T-helper 2 cell (primary cell): ENCODE data around the gene CISH.

Experiments used
- DNase-seq, 5 experiments: peaks; one replicate each; pipeline versions ENCODE4 v3.0.0 to v3.0.0-alpha.2; 2012 to 2022
- total RNA-seq, 2 donors: gene quantifications; one replicate each; lab custom pipeline; 2026; lab: John Stamatoyannopoulos, UW

The CISH gene, protein sequence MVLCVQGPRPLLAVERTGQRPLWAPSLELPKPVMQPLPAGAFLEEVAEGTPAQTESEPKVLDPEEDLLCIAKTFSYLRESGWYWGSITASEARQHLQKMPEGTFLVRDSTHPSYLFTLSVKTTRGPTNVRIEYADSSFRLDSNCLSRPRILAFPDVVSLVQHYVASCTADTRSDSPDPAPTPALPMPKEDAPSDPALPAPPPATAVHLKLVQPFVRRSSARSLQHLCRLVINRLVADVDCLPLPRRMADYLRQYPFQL
- total RNA-seq = 17.5 to 43.0 reads per million in 2 donors

GRCh38 chr3:50611464-50612233 is at the start of gene CISH:
Gene CISH, minus strand, starts transcription at chr3:50611774. Its CDS starts 124 bp downstream, at chr3:50611650.
- peak; percentile 86 to 99 (median 89) for DNase-seq

DNA sequence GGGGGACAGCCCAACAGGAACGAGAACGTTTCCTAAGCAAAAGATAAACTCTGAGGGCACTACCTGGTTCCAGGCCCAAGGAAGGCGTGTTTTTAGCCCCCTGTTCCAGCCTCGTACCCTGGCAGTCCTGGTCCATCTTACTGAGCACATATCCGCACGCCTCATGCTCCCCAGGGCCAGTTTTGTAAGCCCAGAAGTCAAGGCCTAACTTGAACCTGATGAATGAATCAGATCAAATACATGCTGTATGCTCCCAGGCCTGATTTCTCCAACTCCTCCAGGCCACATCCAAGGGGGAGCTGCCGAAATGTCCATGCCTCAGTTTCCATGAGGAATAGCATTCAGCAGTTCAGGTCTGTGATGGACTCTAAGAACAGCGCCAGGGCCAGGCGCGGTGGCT is 48.8 kb upstream of the CISH start:
- no peak for DNase-seq

GRCh38 chr3:50658831-50659230 is 47.3 kb upstream of the CISH start:
- no peak for DNase-seq

GRCh38 chr3:50658416-50658815 is 46.8 kb upstream of the CISH start:
- DNase-seq = no peak

DNA sequence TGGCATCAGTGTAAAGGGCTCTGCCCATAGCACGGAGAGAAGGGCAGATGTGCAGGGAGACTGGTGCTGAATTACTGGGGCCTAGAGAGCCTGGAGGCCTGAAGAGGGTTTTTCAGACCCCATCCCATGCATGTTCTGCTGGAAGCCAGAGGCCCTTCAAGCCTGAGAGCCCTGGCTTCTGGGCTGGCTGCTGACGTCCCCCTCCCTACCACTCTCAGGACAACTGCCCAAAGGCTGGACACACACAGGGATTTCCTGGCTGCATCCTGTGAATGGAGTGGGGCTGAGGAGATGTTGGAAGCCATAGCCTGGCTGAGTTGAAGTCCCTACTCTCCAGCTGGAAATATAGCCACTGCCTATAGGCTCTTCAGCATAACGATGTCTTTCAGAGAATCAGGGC is 46.2 kb upstream of the CISH start:
- no peak for DNase-seq

DNA sequence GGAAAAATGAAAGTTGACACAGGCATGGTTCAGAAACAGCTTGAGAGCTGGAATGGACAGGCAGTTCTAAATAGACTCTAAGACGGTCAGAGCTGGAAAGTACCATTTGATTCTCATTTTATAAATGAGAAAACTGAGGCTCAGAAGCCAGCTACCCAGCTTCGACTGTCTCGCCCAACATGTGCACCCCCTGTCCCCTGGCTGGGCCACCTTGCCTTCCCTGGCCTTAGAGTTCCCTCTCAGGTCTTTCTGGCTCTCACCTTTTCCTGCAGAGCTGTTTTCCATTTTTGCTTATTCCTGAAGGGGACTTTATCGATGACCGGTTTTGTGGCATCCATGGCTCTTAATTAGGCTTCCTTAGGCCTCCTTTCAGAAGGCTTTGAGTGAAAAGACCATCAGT is 45.8 kb upstream of the CISH start:
- DNase-seq = no peak

- no peak for DNase-seq
Observed at GRCh38 chr3:50656417-50657195, 45.0 kb upstream of the CISH start.

DNA sequence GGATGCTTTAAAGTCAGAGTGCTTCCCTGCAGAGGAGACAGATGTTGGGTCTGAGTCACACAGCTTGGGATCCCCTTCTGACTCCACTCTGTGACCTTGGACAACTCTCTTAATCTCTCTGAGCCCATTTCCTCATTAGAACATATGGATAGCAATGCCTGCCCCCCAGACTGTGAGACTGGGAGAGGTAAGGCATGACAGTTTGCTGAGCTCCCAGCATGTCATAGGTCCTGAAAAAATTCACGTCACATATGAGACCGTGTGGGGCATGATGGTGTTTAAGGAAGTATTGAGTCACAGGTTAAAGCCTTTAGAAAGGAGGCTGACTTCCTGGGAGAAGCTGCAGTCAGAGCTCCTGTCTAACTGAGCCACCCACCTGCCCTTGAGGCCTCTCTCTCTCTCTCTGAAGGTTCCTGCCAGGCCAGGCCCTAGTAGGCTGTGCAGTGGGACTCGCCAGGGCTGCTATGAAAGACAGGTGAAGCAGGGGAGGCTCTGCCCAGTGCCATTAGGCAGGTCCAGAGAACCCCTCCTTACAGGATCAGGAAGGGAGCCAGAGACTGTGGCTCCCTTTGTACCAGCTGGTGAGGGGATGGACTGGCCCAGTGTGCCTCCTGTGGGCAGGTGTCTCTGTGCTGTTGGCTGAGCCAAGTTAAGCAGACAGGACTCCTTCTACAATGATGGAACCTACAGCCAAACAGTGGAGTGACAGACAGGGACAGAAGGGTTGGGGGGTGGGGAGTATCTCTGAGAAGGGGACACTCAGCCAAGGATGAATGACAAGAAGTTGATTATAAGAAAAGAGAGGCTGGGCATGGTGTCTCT is 43.6 kb upstream of the CISH start:
- no peak for DNase-seq

- no peak for DNase-seq
Observed at GRCh38 chr3:50653937-50654595, 42.5 kb upstream of the CISH start.

- peak in 4 of 5 experiments; percentile 24 to 61 (median 35) for DNase-seq
Observed at GRCh38 chr3:50652709-50653108, 41.1 kb upstream of the CISH start.

GRCh38 chr3:50651920-50652529 is 40.5 kb upstream of the CISH start:
- DNase-seq = no peak

DNA sequence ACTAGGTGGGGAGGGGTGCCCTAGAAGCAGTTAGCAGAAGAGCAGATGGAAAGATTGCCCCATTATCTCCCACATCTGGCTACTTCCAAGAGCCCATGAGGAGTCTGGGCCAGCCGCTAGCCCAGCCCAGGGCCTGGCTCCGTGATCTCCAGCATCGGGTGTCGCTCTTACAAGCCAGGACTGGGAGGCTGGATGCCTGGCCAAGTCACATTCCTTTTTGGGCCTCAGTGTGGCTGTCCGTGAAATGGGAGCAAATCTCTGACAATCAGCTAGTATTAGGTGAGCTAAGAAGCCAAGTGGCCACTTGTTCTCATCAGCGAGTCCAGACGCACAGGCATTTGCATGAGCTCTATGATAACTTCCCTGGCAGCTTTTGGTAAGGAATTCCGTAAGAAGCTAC is 39.9 kb upstream of the CISH start:
- DNase-seq = no peak

GRCh38 chr3:50650018-50650417 is 38.4 kb upstream of the CISH start:
- DNase-seq = no peak

- DNase-seq = no peak
Observed at GRCh38 chr3:50649451-50649931, 37.9 kb upstream of the CISH start.

- no peak for DNase-seq
Observed at GRCh38 chr3:50648944-50649343, 37.4 kb upstream of the CISH start.

DNA sequence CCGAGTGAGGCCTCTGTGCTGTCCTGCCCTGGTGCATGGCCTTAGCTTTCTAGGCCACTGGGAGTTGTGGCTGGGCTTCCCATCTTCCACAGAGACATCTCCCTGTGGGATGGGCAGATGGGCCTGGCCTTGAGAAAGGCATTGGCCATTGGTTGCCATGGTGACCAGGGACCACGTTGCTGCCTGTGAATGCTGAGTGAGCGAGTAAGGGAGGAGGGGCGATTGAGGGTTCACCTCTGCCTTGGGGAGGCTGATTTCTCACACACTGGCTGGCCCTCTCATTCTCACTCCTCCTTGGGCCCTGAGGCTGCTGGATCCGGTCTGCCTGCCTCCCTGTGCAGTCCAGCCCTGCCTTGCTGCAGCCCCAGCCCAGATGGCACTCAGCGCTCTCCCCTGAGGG is 36.7 kb upstream of the CISH start:
- no peak for DNase-seq

DNA sequence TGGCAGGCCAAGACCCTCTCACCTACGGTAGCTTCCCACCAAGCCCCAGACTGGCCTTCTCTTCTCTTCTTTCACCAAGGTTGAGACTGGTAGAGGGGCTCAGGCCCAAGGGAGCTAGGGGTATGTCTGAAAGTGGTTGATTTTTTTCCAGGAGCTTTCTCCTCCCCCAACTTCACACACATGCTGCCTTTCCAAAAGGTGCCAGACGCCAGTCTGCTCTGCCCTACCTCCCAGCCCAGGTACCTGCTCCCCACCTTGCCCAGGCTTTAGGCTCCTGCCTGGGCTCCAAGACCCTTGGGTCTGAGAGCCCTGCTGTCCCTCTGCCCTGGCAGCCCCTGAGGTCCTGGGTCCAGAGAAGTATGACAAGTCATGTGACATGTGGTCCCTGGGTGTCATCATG is 33.8 kb upstream of the CISH start:
- no peak for DNase-seq

GRCh38 chr3:50644561-50644960 is 33.0 kb upstream of the CISH start:
- no peak for DNase-seq

DNA sequence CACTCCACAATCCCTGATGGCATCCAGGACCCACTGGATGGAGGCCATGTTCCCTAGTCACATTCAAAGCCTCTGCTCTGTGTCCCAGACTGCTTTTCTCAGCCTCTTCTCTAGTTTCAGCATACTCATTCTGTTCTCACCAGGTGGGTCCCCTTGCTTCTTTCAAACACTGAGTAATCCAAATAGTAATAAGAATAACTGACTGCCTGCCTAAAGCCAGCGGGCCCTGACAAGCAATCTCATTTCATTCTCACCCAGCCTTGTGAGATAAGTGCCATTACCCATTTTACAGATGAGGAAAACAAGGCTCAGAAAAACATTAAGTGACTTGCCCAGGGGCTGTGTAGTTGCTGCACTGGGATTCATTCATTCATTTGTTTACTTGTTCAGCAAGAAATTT is 30.8 kb upstream of the CISH start:
- no peak for DNase-seq

DNA sequence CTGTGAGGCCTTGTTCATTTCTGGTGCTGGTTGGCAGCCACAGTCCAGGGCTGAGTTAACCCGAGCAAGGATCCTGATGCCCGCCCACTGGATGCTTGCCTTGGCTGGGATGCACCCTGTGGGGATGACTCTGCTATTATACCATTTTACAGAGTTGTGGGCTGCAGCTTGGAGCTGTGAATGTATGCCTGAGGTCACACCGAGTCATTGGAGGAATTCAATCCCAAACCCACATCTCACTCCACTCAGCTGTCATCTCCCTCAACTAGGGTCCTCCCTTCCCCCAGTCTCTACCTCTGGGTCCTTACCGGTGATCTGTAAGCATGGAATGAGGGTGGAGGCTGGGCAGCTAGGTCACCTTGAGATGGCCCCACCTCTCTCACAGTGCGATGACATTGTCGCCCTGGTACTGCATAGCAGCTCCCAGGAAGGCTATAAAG is 27.5 kb upstream of the CISH start:
- no peak for DNase-seq

DNA sequence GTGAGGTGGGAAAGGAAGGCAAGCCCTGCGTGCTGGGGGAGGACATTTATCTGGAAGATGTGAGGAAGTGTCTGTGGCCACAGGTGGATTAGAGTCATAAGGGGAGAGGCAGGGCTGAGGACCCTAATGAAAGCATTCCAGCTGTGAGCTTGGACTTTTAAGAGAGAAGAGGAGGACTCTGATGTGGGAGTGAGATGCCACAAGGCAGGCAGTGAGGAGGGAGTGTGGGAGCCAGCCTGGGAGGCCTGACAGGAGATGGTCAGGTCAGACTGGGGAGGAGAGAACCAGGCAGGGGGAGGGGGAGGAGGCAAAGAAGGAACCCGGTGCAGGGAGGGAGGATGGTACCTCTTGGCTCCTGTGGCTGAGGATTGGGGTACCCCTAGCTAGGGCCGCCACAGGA is 26.4 kb upstream of the CISH start:
- DNase-seq = no peak
